H1 (cell line): ENCODE results near the gene SORBS1. TPM values are rescaled to one million over a fixed set of nuclear protein-coding genes. Genes with fewer than 3 reads are reported as not detected.

Experiments used
- CTCF ChIA-PET: fragments of 300-600 bp; sonication (Branson Sonifier 250); formaldehyde crosslinking; loops from one replicate; lab custom pipeline; 2021; ENCODE audit not compliant: partially characterized antibody; lab: Charles Lee
- POLR2A ChIA-PET: fragments of 300-600 bp; sonication (Branson Sonifier 250); formaldehyde crosslinking; loops from one replicate; lab custom pipeline; 2021; ENCODE audit warnings: inconsistent platforms; ENCODE audit not compliant: partially characterized antibody; lab: Charles Lee
- DNase-seq, 2 experiments: peaks; one replicate each; pipeline versions ENCODE4 v3.0.0 to v3.0.0-alpha.2; 2010 to 2022; ENCODE audit warnings: low spot score in 2 of 2, low read depth in 1 of 2, mixed read lengths in 1 of 2
- FAIRE-seq: peaks from 2 replicates; lab custom pipeline; 2011; peaks lifted over from hg19 to GRCh38; lab: Jason Lieb, UNC
- H2AFZ ChIP-seq: 2 replicates; pipeline ENCODE4 v1.8.1; 2012; ENCODE audit warnings: low read length, inconsistent platforms
- H2AK5ac ChIP-seq: 2 replicates; pipeline ENCODE4 v1.6.1; 2013; ENCODE audit warnings: low read depth, low read length
- H2BK120ac ChIP-seq: replicated peaks from 2 replicates; pipeline ENCODE3; 2013; ENCODE audit warnings: low read depth, low read length, inconsistent platforms
- H2BK12ac ChIP-seq: 2 replicates; pipeline ENCODE4 v1.6.1; 2013; ENCODE audit warnings: low read depth, low read length
- H2BK15ac ChIP-seq: 2 replicates; pipeline ENCODE4 v1.6.1; 2013; ENCODE audit warnings: low read length
- H2BK20ac ChIP-seq: 2 replicates; pipeline ENCODE4 v1.6.1; 2013; ENCODE audit warnings: low read length
- H2BK5ac ChIP-seq: 2 replicates; pipeline ENCODE4 v1.6.1; 2013; ENCODE audit warnings: low read depth, low read length
- H3K14ac ChIP-seq: 2 replicates; pipeline ENCODE4 v1.6.1; 2013; ENCODE audit warnings: inconsistent platforms; ENCODE audit not compliant: insufficient read length
- H3K18ac ChIP-seq: 2 replicates; pipeline ENCODE4 v1.6.1; 2013; ENCODE audit warnings: low read length; ENCODE audit errors: extremely low read depth
- H3K23ac ChIP-seq: 2 replicates; pipeline ENCODE4 v1.6.1; 2013; ENCODE audit warnings: inconsistent platforms; ENCODE audit not compliant: insufficient read length
- H3K23me2 ChIP-seq: 2 replicates; pipeline ENCODE4 v1.6.1; 2013; ENCODE audit warnings: low read depth, low read length
- H3K27ac ChIP-seq: 2 replicates; pipeline ENCODE4 v1.6.1; 2011; ENCODE audit warnings: low read depth, low read length, inconsistent platforms
- H3K27me3 ChIP-seq, 4 experiments: replicated peaks in 1 of 4; 1 replicate in 1 of 4; 2 replicates in 3 of 4; pipeline versions ENCODE4 v1.6.1 to v1.8.1; 2011 to 2013; ENCODE audit warnings: low read length in 3 of 4, mild to moderate bottlenecking in 3 of 4, inconsistent platforms in 2 of 4, mixed read lengths in 2 of 4, moderate library complexity in 1 of 4; ENCODE audit not compliant: control insufficient read depth in 3 of 4, insufficient read depth in 3 of 4; ENCODE audit errors: extremely low read depth in 1 of 4
- H3K36me3 ChIP-seq, 4 experiments: 2 replicates each; pipeline versions ENCODE4 v1.6.1 to v1.8.1; 2011 to 2013; ENCODE audit warnings: mild to moderate bottlenecking in 4 of 4, low read length in 3 of 4, moderate library complexity in 2 of 4, control low read depth in 1 of 4, inconsistent platforms in 1 of 4; ENCODE audit not compliant: insufficient read depth in 4 of 4, control insufficient read depth in 2 of 4
- H3K4ac ChIP-seq: replicated peaks from 2 replicates; pipeline ENCODE3; 2013; ENCODE audit warnings: low read length, low read depth, mixed read lengths, inconsistent platforms; ENCODE audit not compliant: insufficient read length
- H3K4me1 ChIP-seq, 4 experiments: replicated peaks in 1 of 4; 1 replicate in 1 of 4; 2 replicates in 3 of 4; pipeline versions ENCODE4 v1.6.1 to v1.8.1; 2011 to 2013; ENCODE audit warnings: low read length in 3 of 4, inconsistent platforms in 2 of 4, mixed read lengths in 1 of 4; ENCODE audit not compliant: insufficient read depth in 4 of 4, control insufficient read depth in 3 of 4
- H3K4me2 ChIP-seq, 2 experiments: 2 replicates each; pipeline versions ENCODE4 v1.6.1 to v1.8.1; 2011 to 2013; ENCODE audit warnings: low read depth in 2 of 2, low read length in 2 of 2, control low read depth in 1 of 2, inconsistent platforms in 1 of 2, mild to moderate bottlenecking in 1 of 2; ENCODE audit not compliant: insufficient read depth in 1 of 2
- H3K4me3 ChIP-seq, 4 experiments: fragments of 200-600, 300-600 bp in 1 of 4; sonication (generic), shearing (Covaris generic), sonication (Bioruptor Twin) in 1 of 4; 2 replicates each; pipeline versions ENCODE4 v1.5.1 to v1.8.1; 2011 to 2016; ENCODE audit warnings: low read length in 4 of 4, low read depth in 3 of 4, control low read depth in 2 of 4, inconsistent platforms in 2 of 4, mild to moderate bottlenecking in 2 of 4, mixed read lengths in 1 of 4, moderate library complexity in 1 of 4; ENCODE audit not compliant: insufficient read depth in 2 of 4; ENCODE audit errors: extremely low read depth in 1 of 4
- H3K56ac ChIP-seq: replicated peaks from 2 replicates; pipeline ENCODE3; 2013; ENCODE audit warnings: low read depth, mild to moderate bottlenecking, mixed read lengths, low read length, inconsistent platforms; ENCODE audit not compliant: insufficient read length
- H3K79me1 ChIP-seq: 2 replicates; pipeline ENCODE4 v1.6.1; 2013; ENCODE audit warnings: low read depth, low read length, control low read depth
- H3K79me2 ChIP-seq, 2 experiments: 2 replicates each; pipeline versions ENCODE4 v1.6.1 to v1.8.1; 2012 to 2013; ENCODE audit warnings: low read length in 2 of 2, mild to moderate bottlenecking in 2 of 2, inconsistent platforms in 1 of 2; ENCODE audit not compliant: insufficient read depth in 2 of 2, control insufficient read depth in 1 of 2
- H3K9ac ChIP-seq, 4 experiments: replicated peaks in 1 of 4; 1 replicate in 1 of 4; 2 replicates in 3 of 4; pipeline versions ENCODE4 v1.6.1 to v1.8.1; 2011 to 2013; ENCODE audit warnings: low read depth in 3 of 4, low read length in 3 of 4, control low read depth in 2 of 4, mild to moderate bottlenecking in 2 of 4, moderate library complexity in 2 of 4, inconsistent platforms in 1 of 4; ENCODE audit errors: extremely low read depth in 1 of 4
- H3K9me3 ChIP-seq, 2 experiments: 2 replicates each; pipeline versions ENCODE4 v1.6.1 to v1.8.1; 2012 to 2013; ENCODE audit warnings: mild to moderate bottlenecking in 2 of 2, moderate library complexity in 2 of 2, control low read depth in 1 of 2, inconsistent platforms in 1 of 2, low read depth in 1 of 2, low read length in 1 of 2, mixed read lengths in 1 of 2; ENCODE audit not compliant: insufficient read depth in 2 of 2
- H4K20me1 ChIP-seq, 2 experiments: replicated peaks in 1 of 2; 2 replicates each; pipeline versions ENCODE3 to v1.8.1; 2011 to 2013; ENCODE audit warnings: inconsistent platforms in 2 of 2, low read length in 2 of 2, mild to moderate bottlenecking in 1 of 2; ENCODE audit not compliant: insufficient read depth in 2 of 2, control insufficient read depth in 1 of 2
- H4K5ac ChIP-seq: 2 replicates; pipeline ENCODE4 v1.6.1; 2013; ENCODE audit warnings: low read length, low read depth, mixed read lengths, inconsistent platforms; ENCODE audit not compliant: insufficient read length
- H4K8ac ChIP-seq: 2 replicates; pipeline ENCODE4 v1.8.0; 2013; ENCODE audit warnings: mild to moderate bottlenecking, moderate library complexity, low read length, inconsistent platforms; ENCODE audit not compliant: insufficient read depth; ENCODE audit errors: extremely low read depth
- H4K91ac ChIP-seq: replicated peaks from 2 replicates; pipeline ENCODE3; 2013; ENCODE audit warnings: low read length, mixed read lengths, inconsistent platforms; ENCODE audit not compliant: insufficient read length
- CBX8 ChIP-seq: fragments of 300-800, 300-1000 bp; sonication (generic); IDR thresholded peaks from 2 replicates; pipeline ENCODE4 v1.7.1; 2016; ENCODE audit warnings: low read depth, low read length, borderline replicate concordance
- TEAD4 ChIP-seq: IDR thresholded peaks from 2 replicates; pipeline ENCODE4 v1.6.1; 2012; ENCODE audit warnings: low read depth, low read length, inconsistent platforms, mixed read lengths
- WGBS, 2 experiments: shearing (Covaris generic) in 1 of 2; methylation state at CpG; one replicate each; pipeline versions ENCODE4 v1.1.6 to v1.1.7; 2013 to 2015; ENCODE audit warnings: low lambda C conversion rate in 2 of 2, mixed read lengths in 2 of 2, inconsistent platforms in 1 of 2, low coverage in 1 of 2, missing lambda C conversion rate in 1 of 2; ENCODE audit not compliant: insufficient replicate concordance in 2 of 2, insufficient coverage in 1 of 2, insufficient read length in 1 of 2; ENCODE audit errors: extremely low coverage in 1 of 2, missing lambda C conversion rate in 1 of 2; 5-methylcytosine and 5-hydroxymethylcytosine counted together
- polyA plus RNA-seq, 7 experiments: library from polyadenylated mRNA; depleted of rRNA in 3 of 7; stranded (reverse) in 5 of 7; unstranded in 2 of 7; fragments of >200 nt in 5 of 7; fragments of 200-250 nt in 2 of 7; gene quantifications; 1 replicate in 5 of 7; 2 replicates in 1 of 7; 4 replicates in 1 of 7; pipeline versions ENCODE4 v1.2.1 to v1.2.3, GENCODE V29; 2011 to 2013; ENCODE audit warnings: missing spikeins in 2 of 7, mixed read lengths in 2 of 7
- total RNA-seq: library from RNA; stranded (reverse); fragmentation: NEBNext Ultra II Directional; extraction: Animal tissue kit (Norgen Biotek cat#: 25700); gene quantifications from 2 replicates; pipeline ENCODE4 v1.2.1, GENCODE V29; 2021
- TF ChIP-seq, protein P1 (sequence below), 3 experiments: IDR thresholded peaks; 1 replicate in 2 of 3; 2 replicates in 1 of 3; pipeline versions ENCODE4 v1.5.1 to v1.6.1; 2011; ENCODE audit warnings: low read length in 3 of 3, mild to moderate bottlenecking in 3 of 3, inconsistent platforms in 2 of 3, low read depth in 1 of 3, moderate library complexity in 1 of 3; ENCODE audit not compliant: insufficient read depth in 1 of 3; ENCODE audit errors: control extremely low read depth in 1 of 3

SORBS1 gene
- total and polyA plus RNA-seq, 2 of the 8 experiments (the other 6 are each of a cell fraction or from before 2014, with no cell fraction given), result 16.0 to 35.0 TPM

DNA sequence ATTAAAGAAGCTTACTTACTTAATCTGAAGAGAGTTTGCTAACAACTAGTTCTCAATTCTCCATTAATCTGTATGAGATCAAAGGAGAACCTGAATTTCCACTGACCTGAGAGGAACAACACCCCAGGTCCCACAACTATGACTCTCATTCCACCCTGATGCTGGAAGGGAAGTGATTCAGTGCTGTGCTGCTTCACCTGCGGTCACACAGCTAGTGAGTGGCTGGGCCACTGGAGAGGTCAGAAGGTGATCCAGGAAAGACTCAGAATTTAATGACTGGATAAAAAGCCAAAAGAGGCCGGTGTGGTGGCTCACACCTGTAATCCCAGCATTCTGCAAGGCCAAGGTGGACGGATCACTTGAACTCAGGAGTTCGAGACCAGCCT lies 23.6 kb downstream of the SORBS1 start:
- Histone ChIP-seq H3K27ac (no peak overlapping the region), H3K4ac (no peak overlapping the region), H2AFZ (no peak overlapping the region), H3K79me1 (peaks cover 18% of the 10 kb centered on the region), H3K79me2 (peaks cover 6 to 68% of the 10 kb centered on the region in 2 experiments), H3K36me3 (no peaks in the 10 kb centered on the region), H4K91ac (no peak overlapping the region), H3K4me2 (no peak overlapping the region), H4K5ac (no peak overlapping the region), H3K56ac (no peak overlapping the region), H2BK12ac (no peak overlapping the region), H2BK20ac (no peak overlapping the region), H3K18ac (no peak overlapping the region), H3K23me2 (no peaks in the 10 kb centered on the region), H4K8ac (no peak overlapping the region), H3K27me3 (peaks cover 0 to 10% (median 3%) of the 10 kb centered on the region in 4 experiments; a peak in 4 of 7 replicates), H4K20me1 (peaks cover 11 to 24% of the 10 kb centered on the region in 2 experiments), H2BK15ac (no peak overlapping the region), H2AK5ac (no peak overlapping the region), H2BK5ac (no peak overlapping the region), H3K23ac (no peak overlapping the region), H3K4me1 (peaks cover 2 to 11% (median 5%) of the 10 kb centered on the region in 4 experiments; a peak in 5 of 7 replicates), H2BK120ac (no peak overlapping the region), H3K14ac (no peak overlapping the region), H3K4me3 (no peak overlapping the region), H3K9me3 (no peaks in the 10 kb centered on the region), H3K9ac (no peak overlapping the region)
- no peak for DNase-seq
- no peak for FAIRE-seq
- WGBS, 2 experiments, result 95% methylated on average over 4 of the region's 4 CpGs; no CpG with 5 or more reads in 1 of the 2 experiments
- TF ChIP-seq, protein P1, sequence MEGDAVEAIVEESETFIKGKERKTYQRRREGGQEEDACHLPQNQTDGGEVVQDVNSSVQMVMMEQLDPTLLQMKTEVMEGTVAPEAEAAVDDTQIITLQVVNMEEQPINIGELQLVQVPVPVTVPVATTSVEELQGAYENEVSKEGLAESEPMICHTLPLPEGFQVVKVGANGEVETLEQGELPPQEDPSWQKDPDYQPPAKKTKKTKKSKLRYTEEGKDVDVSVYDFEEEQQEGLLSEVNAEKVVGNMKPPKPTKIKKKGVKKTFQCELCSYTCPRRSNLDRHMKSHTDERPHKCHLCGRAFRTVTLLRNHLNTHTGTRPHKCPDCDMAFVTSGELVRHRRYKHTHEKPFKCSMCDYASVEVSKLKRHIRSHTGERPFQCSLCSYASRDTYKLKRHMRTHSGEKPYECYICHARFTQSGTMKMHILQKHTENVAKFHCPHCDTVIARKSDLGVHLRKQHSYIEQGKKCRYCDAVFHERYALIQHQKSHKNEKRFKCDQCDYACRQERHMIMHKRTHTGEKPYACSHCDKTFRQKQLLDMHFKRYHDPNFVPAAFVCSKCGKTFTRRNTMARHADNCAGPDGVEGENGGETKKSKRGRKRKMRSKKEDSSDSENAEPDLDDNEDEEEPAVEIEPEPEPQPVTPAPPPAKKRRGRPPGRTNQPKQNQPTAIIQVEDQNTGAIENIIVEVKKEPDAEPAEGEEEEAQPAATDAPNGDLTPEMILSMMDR (IDR thresholded peaks at IDR 0.05; ENCODE audit: control extremely low read depth in 1 of 3, insufficient read depth in 1 of 3, low read depth in 1 of 3, low read length in 3 of 3), result no peak
- TF ChIP-seq TEAD4 (no peak), CBX8 (no peak)
- ChIA-PET CTCF (interaction anchor here (0.6 kb wide), 1 partner anchor 294 kb away, joined by 3 read pairs; no protein-coding TSS in a partner anchor), POLR2A (no interaction called here)
